Keratinocyte (primary cell): Measurements from ENCODE around the gene RNF13. TPM values are rescaled to one million over a fixed set of nuclear protein-coding genes. Genes with fewer than 3 reads are reported as not detected.

Source experiments
- DNase-seq: peaks from one replicate; pipeline ENCODE4 v3.0.0-alpha.2; 2011; ENCODE audit warnings: low read depth, missing footprints, low spot score
- FAIRE-seq: peaks from 2 replicates; lab custom pipeline; 2011; peaks lifted over from hg19 to GRCh38; lab: Jason Lieb, UNC
- H2AFZ ChIP-seq: 2 replicates; pipeline ENCODE4 v1.6.0; 2012; ENCODE audit warnings: low read length, control low read depth, inconsistent platforms; ENCODE audit not compliant: control insufficient read depth
- H3K27ac ChIP-seq: 2 replicates; pipeline ENCODE4 v1.5.1; 2011; ENCODE audit warnings: low read length; ENCODE audit not compliant: control insufficient read depth, insufficient read depth
- H3K27me3 ChIP-seq: 3 replicates; pipeline ENCODE4 v1.6.0; 2011; ENCODE audit warnings: low read length; ENCODE audit not compliant: control insufficient read depth, insufficient read depth; ENCODE audit errors: extremely low read depth
- H3K36me3 ChIP-seq, 2 experiments: 2 replicates in 1 of 2; 3 replicates in 1 of 2; pipeline ENCODE4 v1.5.1; 2011; ENCODE audit warnings: low read length in 2 of 2, mild to moderate bottlenecking in 1 of 2; ENCODE audit not compliant: control insufficient read depth in 2 of 2, insufficient read depth in 2 of 2; ENCODE audit errors: extremely low read depth in 1 of 2
- H3K4me1 ChIP-seq: 3 replicates; pipeline ENCODE4 v1.5.1; 2011; ENCODE audit warnings: low read length; ENCODE audit not compliant: control insufficient read depth, insufficient read depth; ENCODE audit errors: extremely low read depth
- H3K4me2 ChIP-seq: 3 replicates; pipeline ENCODE4 v1.6.0; 2011; ENCODE audit warnings: low read depth, low read length; ENCODE audit not compliant: control insufficient read depth, insufficient read depth; ENCODE audit errors: extremely low read depth
- H3K4me3 ChIP-seq, 3 experiments: fragments of 200-600 bp in 1 of 3; sonication (generic) in 1 of 3; 2 replicates in 2 of 3; 3 replicates in 1 of 3; pipeline ENCODE4 v1.5.1; 2011 to 2016; ENCODE audit warnings: low read length in 3 of 3, mild to moderate bottlenecking in 3 of 3, control low read depth in 2 of 3, inconsistent platforms in 1 of 3, low read depth in 1 of 3, mixed read lengths in 1 of 3, mixed run types in 1 of 3, moderate library complexity in 1 of 3; ENCODE audit not compliant: control insufficient read depth in 2 of 3, insufficient read depth in 2 of 3; ENCODE audit errors: extremely low read depth in 1 of 3
- H3K79me2 ChIP-seq: 2 replicates; pipeline ENCODE4 v1.6.0; 2012; ENCODE audit warnings: low read length; ENCODE audit not compliant: control insufficient read depth, insufficient read depth
- H3K9ac ChIP-seq: 3 replicates; pipeline ENCODE4 v1.6.0; 2011; ENCODE audit warnings: low read length; ENCODE audit not compliant: control insufficient read depth, insufficient read depth; ENCODE audit errors: extremely low read depth
- H3K9me1 ChIP-seq: 3 replicates; pipeline ENCODE4 v1.6.0; 2011; ENCODE audit warnings: low read length; ENCODE audit not compliant: control insufficient read depth, insufficient read depth; ENCODE audit errors: extremely low read depth
- H3K9me3 ChIP-seq: 2 replicates; pipeline ENCODE4 v1.5.1; 2012; ENCODE audit warnings: low read depth, low read length; ENCODE audit not compliant: control insufficient read depth
- H4K20me1 ChIP-seq: 3 replicates; pipeline ENCODE4 v1.6.0; 2011; ENCODE audit warnings: low read length; ENCODE audit not compliant: control insufficient read depth, insufficient read depth; ENCODE audit errors: extremely low read depth
- EZH2 ChIP-seq: IDR thresholded peaks from one replicate; pipeline ENCODE4 v1.6.1; 2012; ENCODE audit warnings: inconsistent platforms, mild to moderate bottlenecking, low read length, moderate library complexity
- dilution Hi-C: fragments of 300-500 bp; cut with MboI; formaldehyde crosslinking; loops from one replicate; pipeline ENCODE4 v1.7.0; 2020; ENCODE audit warnings: low sequenced_read_pairs; ENCODE audit not compliant: extremely low pct_ligation_motif_present
- polyA plus RNA-seq, 5 experiments: library from polyadenylated mRNA; depleted of rRNA in 3 of 5; stranded (reverse) in 3 of 5; stranded (forward) in 1 of 5; unstranded in 1 of 5; fragments of >200 nt; gene quantifications; 1 replicate in 1 of 5; 2 replicates in 3 of 5; 3 replicates in 1 of 5; pipeline versions ENCODE4 v1.2.1 to v1.2.3, GENCODE V29; 2011 to 2012; ENCODE audit warnings: missing spikeins in 2 of 5, low read depth in 1 of 5, low replicate concordance in 1 of 5
- TF ChIP-seq, protein P1 (sequence below), 3 experiments: IDR thresholded peaks in 1 of 3; conservative IDR thresholded peaks in 1 of 3; optimal IDR thresholded peaks in 1 of 3; 2 replicates in 2 of 3; 3 replicates in 1 of 3; pipeline versions ENCODE3 to v1.5.1; 2011; ENCODE audit warnings: low read length in 3 of 3, mild to moderate bottlenecking in 3 of 3, moderate library complexity in 2 of 3, control low read depth in 1 of 3, inconsistent platforms in 1 of 3; ENCODE audit not compliant: insufficient read depth in 2 of 3; ENCODE audit errors: extremely low read depth in 1 of 3

RNF13 gene
- polyA plus RNA-seq, 1 donor (not counting 4 experiments of a cell fraction or from before 2014, with no cell fraction given) = 57.4 TPM

GRCh38 chr3:149767720-149768119, 45.3 kb upstream of the RNF13 start:
- TF ChIP-seq, protein P1, sequence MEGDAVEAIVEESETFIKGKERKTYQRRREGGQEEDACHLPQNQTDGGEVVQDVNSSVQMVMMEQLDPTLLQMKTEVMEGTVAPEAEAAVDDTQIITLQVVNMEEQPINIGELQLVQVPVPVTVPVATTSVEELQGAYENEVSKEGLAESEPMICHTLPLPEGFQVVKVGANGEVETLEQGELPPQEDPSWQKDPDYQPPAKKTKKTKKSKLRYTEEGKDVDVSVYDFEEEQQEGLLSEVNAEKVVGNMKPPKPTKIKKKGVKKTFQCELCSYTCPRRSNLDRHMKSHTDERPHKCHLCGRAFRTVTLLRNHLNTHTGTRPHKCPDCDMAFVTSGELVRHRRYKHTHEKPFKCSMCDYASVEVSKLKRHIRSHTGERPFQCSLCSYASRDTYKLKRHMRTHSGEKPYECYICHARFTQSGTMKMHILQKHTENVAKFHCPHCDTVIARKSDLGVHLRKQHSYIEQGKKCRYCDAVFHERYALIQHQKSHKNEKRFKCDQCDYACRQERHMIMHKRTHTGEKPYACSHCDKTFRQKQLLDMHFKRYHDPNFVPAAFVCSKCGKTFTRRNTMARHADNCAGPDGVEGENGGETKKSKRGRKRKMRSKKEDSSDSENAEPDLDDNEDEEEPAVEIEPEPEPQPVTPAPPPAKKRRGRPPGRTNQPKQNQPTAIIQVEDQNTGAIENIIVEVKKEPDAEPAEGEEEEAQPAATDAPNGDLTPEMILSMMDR (optimal IDR thresholded peaks at IDR 0.05 in 1 of 3, IDR thresholded peaks at IDR 0.05 in 1 of 3, conservative IDR thresholded peaks at IDR 0.05 in 1 of 3; ENCODE audit: extremely low read depth in 1 of 3, insufficient read depth in 2 of 3, low read length in 3 of 3) = no peak
- no peak for TF ChIP-seq EZH2
- Histone ChIP-seq H2AFZ (no peak overlapping the region), H3K9me1 (no peaks in the 10 kb centered on the region), H3K36me3 (no peaks in the 10 kb centered on the region), H3K27me3 (peaks cover 12% of the 10 kb centered on the region), H3K4me2 (no peak overlapping the region), H3K4me1 (no peaks in the 10 kb centered on the region), H3K9ac (no peak overlapping the region), H4K20me1 (no peaks in the 10 kb centered on the region), H3K9me3 (no peaks in the 10 kb centered on the region), H3K27ac (no peak overlapping the region), H3K79me2 (no peaks in the 10 kb centered on the region), H3K4me3 (no peak overlapping the region)
- FAIRE-seq (no peak), DNase-seq (no peak)
- dilution Hi-C loops = no loop called here

DNA sequence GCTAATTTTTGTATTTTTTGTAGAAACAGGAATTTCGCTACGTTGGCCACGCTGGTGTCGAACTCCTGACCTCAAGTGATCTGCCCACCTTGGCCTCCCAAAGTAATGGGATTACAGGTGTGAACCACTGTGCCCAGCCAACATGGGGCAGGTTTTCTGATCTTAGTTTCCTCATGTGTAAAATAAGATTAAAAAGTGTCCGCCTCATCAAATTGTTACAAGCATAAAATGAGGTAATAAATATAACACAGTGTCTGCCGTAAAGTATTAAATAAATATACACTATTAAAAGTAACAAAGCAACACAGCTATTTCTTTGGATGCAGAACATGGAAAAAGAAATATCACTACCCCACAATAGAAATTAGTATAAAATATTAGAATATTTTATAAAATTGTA, 44.3 kb upstream of the RNF13 start:
- no peaks in the 10 kb centered on the region for H3K79me2 ChIP-seq
- no peaks in the 10 kb centered on the region for H3K9me1 ChIP-seq
- H3K36me3 ChIP-seq = no peaks in the 10 kb centered on the region
- no peaks in the 10 kb centered on the region for H3K9me3 ChIP-seq
- no peak overlapping the region for H2AFZ ChIP-seq
- TF ChIP-seq, protein P1 (optimal IDR thresholded peaks at IDR 0.05 in 1 of 3, IDR thresholded peaks at IDR 0.05 in 1 of 3, conservative IDR thresholded peaks at IDR 0.05 in 1 of 3; ENCODE audit: extremely low read depth in 1 of 3, insufficient read depth in 2 of 3, low read length in 3 of 3) = no peak
- TF ChIP-seq EZH2 = no peak
- H3K27ac ChIP-seq = no peak overlapping the region
- H3K27me3 ChIP-seq = peaks cover 6% of the 10 kb centered on the region
- no peak overlapping the region for H3K4me2 ChIP-seq
- no peaks in the 10 kb centered on the region for H4K20me1 ChIP-seq
- H3K4me3 ChIP-seq = no peak overlapping the region
- DNase-seq (no peak), FAIRE-seq (no peak)
- no peaks in the 10 kb centered on the region for H3K4me1 ChIP-seq
- dilution Hi-C loops = no loop called here
- no peak overlapping the region for H3K9ac ChIP-seq
